ENCODE data around the gene PAN2.

The PAN2 gene

GRCh38 chr12:56266693-56267442, 66.9 kb downstream of the PAN2 start, which contains the start of gene COQ10A:
Gene COQ10A, plus strand, starts transcription at chr12:56266942. Its CDS starts 177 bp downstream, at chr12:56267119.
- peak; percentile 84 for DNase-seq (ENCODE audit: low spot score)

Measured in putamen (tissue), 1 donor.